ENCODE data around the gene CRCP.

- TF ChIP-seq USF2 (IDR thresholded peaks at IDR 0.05) (no peak), POLR2A (IDR thresholded peaks at IDR 0.05; ENCODE audit: low read length) (no peak), CTCF (IDR thresholded peaks at IDR 0.05) (no peak)
Measured at GRCh38 chr7:66187905-66188304, 73.3 kb downstream of the CRCP start.

Data from A549 (cell line).